Fibroblast of mammary gland (primary cell): ENCODE measurements around the gene SLC25A12.

Experiments
- DNase-seq: peaks from one replicate; pipeline ENCODE4 v3.0.0-alpha.2; 2010; ENCODE audit warnings: low read depth
- H3K4me3 ChIP-seq: 2 replicates; pipeline ENCODE4 v1.5.1; 2011; ENCODE audit warnings: low read depth, mild to moderate bottlenecking, low read length, moderate library complexity; ENCODE audit not compliant: control insufficient read depth
- TF ChIP-seq, protein P1 (sequence below): conservative IDR thresholded peaks from 2 replicates; pipeline ENCODE4 v1.5.1; 2011; ENCODE audit warnings: low read depth, low read length, inconsistent platforms; ENCODE audit not compliant: control insufficient read depth, insufficient read depth

Gene SLC25A12

DNA sequence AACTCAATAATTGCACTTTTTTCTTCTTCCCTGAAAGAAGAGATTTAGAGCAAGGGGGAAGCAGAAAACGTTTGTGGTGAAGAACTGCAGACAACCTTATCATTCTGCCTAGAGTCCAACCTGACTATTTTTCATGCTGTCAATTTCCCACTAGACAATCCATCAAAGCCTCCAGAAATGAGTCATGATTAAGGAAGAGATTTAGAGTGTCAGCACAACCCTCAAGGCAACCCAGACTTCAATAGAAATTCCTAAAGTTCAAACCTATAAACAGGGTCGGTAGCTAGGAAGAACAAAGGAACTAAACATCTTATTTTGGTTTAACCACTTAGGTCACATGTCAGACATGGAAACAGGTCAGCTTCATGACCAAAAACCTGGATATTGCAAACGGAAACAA, 86.9 kb downstream of the SLC25A12 start:
- H3K4me3 ChIP-seq, result no peak overlapping the region
- DNase-seq, result no peak

DNA sequence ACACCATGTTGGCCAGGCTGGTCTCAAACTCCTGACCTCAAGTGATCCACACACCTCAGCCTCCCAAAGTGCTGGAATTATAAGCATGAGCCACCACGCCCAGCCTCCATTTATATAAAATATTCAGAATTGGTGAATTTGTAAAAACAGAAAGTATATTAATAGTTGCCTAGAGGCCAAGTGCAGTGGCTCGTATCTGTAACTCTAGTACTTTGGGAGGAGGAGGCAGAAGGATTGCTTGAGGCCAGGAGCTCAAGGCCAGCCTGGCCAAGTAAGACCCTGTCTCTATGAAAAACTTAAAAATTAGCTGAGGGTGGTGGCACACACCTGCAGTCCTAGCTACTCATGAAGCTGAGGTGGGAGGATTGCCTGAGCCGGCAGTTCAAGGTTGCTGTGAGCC, 89.6 kb downstream of the SLC25A12 start:
- TF ChIP-seq, protein P1, sequence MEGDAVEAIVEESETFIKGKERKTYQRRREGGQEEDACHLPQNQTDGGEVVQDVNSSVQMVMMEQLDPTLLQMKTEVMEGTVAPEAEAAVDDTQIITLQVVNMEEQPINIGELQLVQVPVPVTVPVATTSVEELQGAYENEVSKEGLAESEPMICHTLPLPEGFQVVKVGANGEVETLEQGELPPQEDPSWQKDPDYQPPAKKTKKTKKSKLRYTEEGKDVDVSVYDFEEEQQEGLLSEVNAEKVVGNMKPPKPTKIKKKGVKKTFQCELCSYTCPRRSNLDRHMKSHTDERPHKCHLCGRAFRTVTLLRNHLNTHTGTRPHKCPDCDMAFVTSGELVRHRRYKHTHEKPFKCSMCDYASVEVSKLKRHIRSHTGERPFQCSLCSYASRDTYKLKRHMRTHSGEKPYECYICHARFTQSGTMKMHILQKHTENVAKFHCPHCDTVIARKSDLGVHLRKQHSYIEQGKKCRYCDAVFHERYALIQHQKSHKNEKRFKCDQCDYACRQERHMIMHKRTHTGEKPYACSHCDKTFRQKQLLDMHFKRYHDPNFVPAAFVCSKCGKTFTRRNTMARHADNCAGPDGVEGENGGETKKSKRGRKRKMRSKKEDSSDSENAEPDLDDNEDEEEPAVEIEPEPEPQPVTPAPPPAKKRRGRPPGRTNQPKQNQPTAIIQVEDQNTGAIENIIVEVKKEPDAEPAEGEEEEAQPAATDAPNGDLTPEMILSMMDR, result no peak
- H3K4me3 ChIP-seq, result no peak overlapping the region
- no peak for DNase-seq

More for the DNA sequence above, 86.9 kb downstream of the SLC25A12 start:
- TF ChIP-seq, protein P1, result no peak

DNA sequence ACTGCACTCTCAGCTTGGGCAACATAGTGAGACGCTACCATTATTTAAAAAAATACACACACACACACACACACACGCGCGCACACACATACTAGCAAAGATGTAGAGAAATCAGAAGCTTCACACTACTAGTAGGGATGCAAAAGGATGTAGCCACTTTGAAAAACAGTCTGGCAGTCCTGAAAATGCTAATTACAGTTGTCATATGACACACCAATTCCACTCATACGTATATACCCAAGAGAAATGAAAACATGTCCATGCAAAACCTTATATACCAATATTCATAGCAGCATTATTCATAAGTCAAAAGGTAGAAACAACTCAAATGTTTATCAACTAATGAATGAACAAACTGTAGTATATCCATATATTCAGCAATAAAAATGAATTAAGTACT, 90.3 kb downstream of the SLC25A12 start:
- TF ChIP-seq, protein P1, result no peak
- H3K4me3 ChIP-seq, result no peak overlapping the region
- no peak for DNase-seq

DNA sequence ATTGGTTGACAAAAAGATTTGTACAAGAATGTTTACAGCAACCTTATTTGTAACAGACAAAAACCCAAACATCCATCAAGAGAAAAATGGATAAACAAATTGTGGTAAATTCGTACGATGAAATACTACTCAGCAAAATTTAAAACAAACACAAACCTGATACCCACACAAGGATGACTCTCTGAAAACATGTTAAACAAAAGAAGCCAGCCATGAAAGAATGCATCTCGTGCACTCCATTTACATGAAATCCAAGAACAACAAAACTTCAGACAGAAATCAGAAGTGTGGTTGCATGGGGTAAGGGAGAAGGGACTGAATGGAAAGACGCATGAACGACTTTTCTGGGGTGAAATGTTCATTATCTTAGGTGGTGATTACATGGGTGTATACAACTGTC, 93.4 kb downstream of the SLC25A12 start:
- TF ChIP-seq, protein P1, result no peak
- H3K4me3 ChIP-seq, result no peak overlapping the region
- DNase-seq, result no peak

DNA sequence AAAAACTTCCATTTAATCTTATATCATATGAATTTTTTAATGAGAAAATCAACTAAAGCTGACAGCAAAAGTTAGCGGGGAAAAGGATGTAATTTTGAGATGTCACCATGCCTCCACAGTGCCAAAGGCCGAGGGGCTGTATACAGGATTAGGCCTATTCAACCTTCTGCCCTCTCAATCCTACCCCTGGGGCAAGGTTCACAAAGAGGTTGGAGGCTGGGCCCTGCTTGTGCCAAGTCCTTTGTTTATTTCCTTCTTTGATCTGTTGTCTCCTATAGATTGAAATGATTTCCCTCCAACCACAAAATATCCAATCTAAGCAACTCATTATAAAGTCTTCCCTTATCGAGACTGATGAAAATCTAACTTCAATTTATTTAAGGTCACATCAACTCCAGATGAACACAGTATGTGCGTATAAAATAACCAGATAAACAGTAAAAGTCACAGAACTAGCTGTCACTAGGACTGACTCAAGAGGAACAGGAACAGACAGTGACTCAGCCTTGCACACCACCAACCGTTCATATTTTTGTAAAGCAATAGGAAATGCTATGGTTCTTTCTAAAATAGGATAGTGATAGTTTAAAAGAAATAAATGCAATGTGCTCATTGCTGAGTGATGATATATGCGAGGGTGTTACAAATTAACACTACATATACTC, 95.8 kb downstream of the SLC25A12 start:
- H3K4me3 ChIP-seq, result no peak overlapping the region
- TF ChIP-seq, protein P1, result no peak
- DNase-seq, result peak; percentile 77

DNA sequence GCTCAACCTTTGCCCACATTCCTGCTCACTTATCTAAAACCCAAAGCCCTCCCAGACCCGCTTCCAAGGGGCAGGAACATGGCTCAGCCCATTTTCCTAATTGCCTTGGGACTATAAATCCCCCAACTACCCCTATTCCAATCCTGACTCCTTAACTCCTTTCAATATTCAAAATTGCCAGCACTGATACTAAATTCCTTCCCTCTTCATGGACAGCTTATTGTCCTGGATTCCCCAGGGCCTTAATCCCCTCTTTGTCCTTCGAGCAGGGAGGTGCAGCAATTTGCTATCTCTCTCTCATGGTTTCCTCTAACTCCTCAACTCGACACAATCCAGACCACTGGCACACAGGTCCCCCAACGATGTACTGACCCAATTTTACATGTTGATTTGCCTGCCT, 99.1 kb downstream of the SLC25A12 start:
- H3K4me3 ChIP-seq, result no peak overlapping the region
- TF ChIP-seq, protein P1, result no peak
- DNase-seq, result no peak
